HepG2 (cell line): ENCODE measurements around the gene WNT3. TPM values are rescaled to one million over a fixed set of nuclear protein-coding genes. Genes with fewer than 3 reads are reported as not detected.

Experiments used
- AGO2 ChIP-seq: fragments of 200-400 bp; formaldehyde crosslinking; optimal IDR thresholded peaks from 2 replicates; pipeline ENCODE3; 2017; ENCODE audit warnings: mild to moderate bottlenecking, low read depth, low read length, moderate library complexity
- CTCF ChIP-seq: sonication (generic); formaldehyde crosslinking; IDR thresholded peaks from 2 replicates; pipeline ENCODE4 v1.5.0; 2020; ENCODE audit warnings: mild to moderate bottlenecking, missing genetic modification reagents, moderate library complexity
- FUBP1 ChIP-seq: sonication (generic); formaldehyde crosslinking; IDR thresholded peaks from 2 replicates; pipeline ENCODE4 v1.5.1; 2020; ENCODE audit warnings: missing genetic modification reagents, mild to moderate bottlenecking, borderline replicate concordance
- GFI1 ChIP-seq: sonication (generic); formaldehyde crosslinking; IDR thresholded peaks from 2 replicates; pipeline ENCODE4 v1.5.0; 2020; ENCODE audit warnings: missing genetic modification reagents, mild to moderate bottlenecking, borderline replicate concordance
- NR3C1 ChIP-seq: sonication (generic); formaldehyde crosslinking; IDR thresholded peaks from 2 replicates; pipeline ENCODE4 v1.4.0; 2020; ENCODE audit warnings: missing genetic modification reagents
- SKIL ChIP-seq: sonication (generic); formaldehyde crosslinking; IDR thresholded peaks from 2 replicates; pipeline ENCODE4 v1.8.0; 2022; ENCODE audit warnings: missing genetic modification reagents, mild to moderate bottlenecking, moderate library complexity, borderline replicate concordance
- SOX6 ChIP-seq, 2 experiments: fragments of 450-650 bp in 1 of 2; sonication (generic) in 1 of 2; formaldehyde crosslinking in 1 of 2; IDR thresholded peaks; 2 replicates each; pipeline versions ENCODE4 v1.4.0 to v1.6.1; 2017 to 2020; ENCODE audit warnings: antibody characterized with exemption in 1 of 2, mild to moderate bottlenecking in 1 of 2, missing genetic modification reagents in 1 of 2
- THAP7 ChIP-seq: sonication (generic); formaldehyde crosslinking; IDR thresholded peaks from 2 replicates; pipeline ENCODE4 v1.8.1; 2023; ENCODE audit warnings: mild to moderate bottlenecking, missing genetic modification reagents
- ZC3H13 ChIP-seq: sonication (generic); formaldehyde crosslinking; IDR thresholded peaks from 2 replicates; pipeline ENCODE4 v1.8.1; 2023; ENCODE audit warnings: mild to moderate bottlenecking, missing genetic modification reagents, moderate library complexity
- ZGPAT ChIP-seq: IDR thresholded peaks from 2 replicates; pipeline ENCODE4 v1.6.1; 2016; ENCODE audit warnings: mild to moderate bottlenecking
- ZNF225 ChIP-seq: sonication (generic); formaldehyde crosslinking; IDR thresholded peaks from 2 replicates; pipeline ENCODE4 v1.4.0; 2020; ENCODE audit warnings: mild to moderate bottlenecking, missing genetic modification reagents
- ZNF234 ChIP-seq: sonication (generic); formaldehyde crosslinking; conservative IDR thresholded peaks from 2 replicates; pipeline ENCODE4 v1.5.1; 2020; ENCODE audit warnings: mild to moderate bottlenecking, missing genetic modification reagents
- ZNF3 ChIP-seq: IDR thresholded peaks from 2 replicates; pipeline ENCODE4 v1.7.0; 2017; ENCODE audit warnings: inconsistent platforms
- polyA plus RNA-seq, 8 experiments: library from polyadenylated mRNA; depleted of rRNA in 3 of 8; stranded (reverse) in 7 of 8; unstranded in 1 of 8; fragments of >200 nt; fragmentation: Illumina TruSeq in 4 of 8; extraction: Trizol in 4 of 8; gene quantifications; 2 replicates each; pipeline versions ENCODE4 v1.2.1 to v1.2.3, GENCODE V29; 2011 to 2016; ENCODE audit warnings: low read depth in 4 of 8, missing spikeins in 1 of 8, mixed read lengths in 1 of 8; ENCODE audit not compliant: insufficient read depth in 1 of 8
- total RNA-seq, 5 experiments: library from RNA; depleted of rRNA; stranded (reverse); fragments of >200 nt; fragmentation: Illumina TruSeq; extraction: Trizol; gene quantifications; 2 replicates each; pipeline ENCODE4 v1.2.3, GENCODE V29; 2016; ENCODE audit warnings: low read depth in 1 of 5

Gene WNT3
- total and polyA plus RNA-seq, 2 of the 13 experiments (the other 11 are each of a cell fraction or from before 2014, with no cell fraction given): 8.5 to 10.3 TPM

- no peak for TF ChIP-seq ZGPAT (CRISPR knock-in tag)
- TF ChIP-seq SOX6 (IDR thresholded peaks at IDR 0.05): no peak
- TF ChIP-seq SOX6 (CRISPR knock-in tag; IDR thresholded peaks at IDR 0.05): no peak
- TF ChIP-seq AGO2: no peak
- TF ChIP-seq THAP7: no peak
- no peak for TF ChIP-seq SKIL (CRISPR knock-in tag)
- no peak for TF ChIP-seq ZNF3 (CRISPR knock-in tag)
- TF ChIP-seq NR3C1 (CRISPR knock-in tag): no peak
- no peak; the same call in 1 of the 2 replicates for TF ChIP-seq FUBP1 (CRISPR knock-in tag)
- TF ChIP-seq ZC3H13 (CRISPR knock-in tag): no peak
- no peak for TF ChIP-seq GFI1 (CRISPR knock-in tag)
- no peak; the same call in 1 of the 2 replicates for TF ChIP-seq ZNF234 (CRISPR knock-in tag)
- TF ChIP-seq ZNF225 (CRISPR knock-in tag): peak; percentile 14; the same call in 1 of the 2 replicates
- TF ChIP-seq CTCF (CRISPR knock-in tag): 0 out of 2 replicates have a peak, but pooled peaks have one; percentile 2
These were observed 48.1 kb downstream of the WNT3 start (continued) for GRCh38 chr17:46770439-46770817.
